ENCODE results near the gene NAB1.

NAB1 gene

DNA sequence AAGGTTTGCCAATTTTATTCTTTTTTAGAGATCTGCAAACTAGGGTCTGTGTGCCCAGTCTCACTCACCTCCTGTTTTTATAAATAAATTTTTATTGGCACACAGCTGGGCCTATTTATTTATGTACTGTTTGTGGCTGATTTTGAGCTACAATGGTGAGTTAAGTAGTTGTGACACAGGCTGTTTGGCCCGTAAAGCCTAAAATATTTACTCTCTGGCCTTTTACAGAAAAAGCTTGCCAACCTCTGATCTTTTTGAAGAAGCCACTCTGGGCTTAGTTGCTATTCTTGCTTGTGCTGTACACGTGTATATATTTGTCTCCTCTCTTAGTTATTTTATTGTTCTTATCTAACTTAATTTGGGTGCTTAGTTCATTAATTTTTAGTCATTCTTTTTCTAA lies 14.5 kb downstream of the NAB1 start:
- Histone ChIP-seq H3K9me3 (ENCODE audit: control insufficient read depth, insufficient read depth, low read depth, low read length) (no peaks in the 10 kb centered on the region), H3K4me3 (ENCODE audit: low read depth, low read length) (no peak overlapping the region), H3K36me3 (ENCODE audit: control insufficient read depth in 2 of 2, insufficient read depth in 1 of 2, low read length in 2 of 2) (peaks cover 12 to 15% of the 10 kb centered on the region in 2 experiments), H3K4me1 (ENCODE audit: control insufficient read depth, insufficient read depth, low read length) (peaks cover 3% of the 10 kb centered on the region; the same call in 1 of the 2 replicates), H3K27ac (ENCODE audit: extremely low read depth, low read depth, low read length) (no peak overlapping the region)
- POLR2A ChIA-PET: interaction anchor here (1.0 kb wide), 1 partner anchor 13 kb away, joined by 3 read pairs; no protein-coding TSS in a partner anchor
- CTCF ChIA-PET: no interaction called here
- TF ChIP-seq ZNF623 (tag by site-specific recombination; IDR thresholded peaks at IDR 0.05): no peak
- TF ChIP-seq, protein P1, sequence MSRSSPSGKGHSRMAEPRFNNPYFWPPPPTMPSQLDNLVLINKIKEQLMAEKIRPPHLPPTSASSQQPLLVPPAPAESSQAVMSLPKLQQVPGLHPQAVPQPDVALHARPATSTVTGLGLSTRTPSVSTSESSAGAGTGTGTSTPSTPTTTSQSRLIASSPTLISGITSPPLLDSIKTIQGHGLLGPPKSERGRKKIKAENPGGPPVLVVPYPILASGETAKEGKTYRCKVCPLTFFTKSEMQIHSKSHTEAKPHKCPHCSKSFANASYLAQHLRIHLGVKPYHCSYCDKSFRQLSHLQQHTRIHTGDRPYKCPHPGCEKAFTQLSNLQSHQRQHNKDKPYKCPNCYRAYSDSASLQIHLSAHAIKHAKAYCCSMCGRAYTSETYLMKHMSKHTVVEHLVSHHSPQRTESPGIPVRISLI (tag by site-specific recombination; IDR thresholded peaks at IDR 0.05): no peak
- TF ChIP-seq HOXA7 (CRISPR knock-in tag; IDR thresholded peaks at IDR 0.05; ENCODE audit: borderline replicate concordance): no peak
- no peak for TF ChIP-seq ZNF654 (tag by site-specific recombination; IDR thresholded peaks at IDR 0.05; ENCODE audit: low read depth)
- no peak for TF ChIP-seq ZNF626 (tag by site-specific recombination; IDR thresholded peaks at IDR 0.05)
- TF ChIP-seq ZNF280D (tag by site-specific recombination; IDR thresholded peaks at IDR 0.05): no peak
- no peak for TF ChIP-seq ZNF214 (tag by site-specific recombination; IDR thresholded peaks at IDR 0.05; ENCODE audit: borderline replicate concordance)
- TF ChIP-seq ZNF132 (tag by site-specific recombination; IDR thresholded peaks at IDR 0.05; ENCODE audit: borderline replicate concordance): no peak
- TF ChIP-seq PBX3 (CRISPR knock-in tag; IDR thresholded peaks at IDR 0.05): no peak
- no peak for TF ChIP-seq ZNF23 (tag by site-specific recombination; IDR thresholded peaks at IDR 0.05; ENCODE audit: borderline replicate concordance)
- no peak for TF ChIP-seq ZNF426 (tag by site-specific recombination; IDR thresholded peaks at IDR 0.05)
- no peak for TF ChIP-seq ZNF585B (tag by site-specific recombination; IDR thresholded peaks at IDR 0.05)
- TF ChIP-seq, protein P2, sequence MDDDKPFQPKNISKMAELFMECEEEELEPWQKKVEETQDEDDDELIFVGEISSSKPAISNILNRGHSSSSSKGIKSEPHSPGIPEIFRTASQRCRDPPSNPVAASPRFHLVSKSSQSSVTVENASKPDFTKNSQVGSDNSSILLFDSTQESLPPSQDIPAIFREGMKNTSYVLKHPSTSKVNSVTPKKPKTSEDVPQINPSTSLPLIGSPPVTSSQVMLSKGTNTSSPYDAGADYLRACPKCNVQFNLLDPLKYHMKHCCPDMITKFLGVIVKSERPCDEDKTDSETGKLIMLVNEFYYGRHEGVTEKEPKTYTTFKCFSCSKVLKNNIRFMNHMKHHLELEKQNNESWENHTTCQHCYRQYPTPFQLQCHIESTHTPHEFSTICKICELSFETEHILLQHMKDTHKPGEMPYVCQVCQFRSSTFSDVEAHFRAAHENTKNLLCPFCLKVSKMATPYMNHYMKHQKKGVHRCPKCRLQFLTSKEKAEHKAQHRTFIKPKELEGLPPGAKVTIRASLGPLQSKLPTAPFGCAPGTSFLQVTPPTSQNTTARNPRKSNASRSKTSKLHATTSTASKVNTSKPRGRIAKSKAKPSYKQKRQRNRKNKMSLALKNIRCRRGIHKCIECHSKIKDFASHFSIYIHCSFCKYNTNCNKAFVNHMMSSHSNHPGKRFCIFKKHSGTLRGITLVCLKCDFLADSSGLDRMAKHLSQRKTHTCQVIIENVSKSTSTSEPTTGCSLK (tag by site-specific recombination; IDR thresholded peaks at IDR 0.05): no peak
- TF ChIP-seq ZNF501 (tag by site-specific recombination; IDR thresholded peaks at IDR 0.05): no peak

- no peak for TF ChIP-seq ZNF302 (tag by site-specific recombination; IDR thresholded peaks at IDR 0.05; ENCODE audit: low read depth)
- TF ChIP-seq, protein P3, sequence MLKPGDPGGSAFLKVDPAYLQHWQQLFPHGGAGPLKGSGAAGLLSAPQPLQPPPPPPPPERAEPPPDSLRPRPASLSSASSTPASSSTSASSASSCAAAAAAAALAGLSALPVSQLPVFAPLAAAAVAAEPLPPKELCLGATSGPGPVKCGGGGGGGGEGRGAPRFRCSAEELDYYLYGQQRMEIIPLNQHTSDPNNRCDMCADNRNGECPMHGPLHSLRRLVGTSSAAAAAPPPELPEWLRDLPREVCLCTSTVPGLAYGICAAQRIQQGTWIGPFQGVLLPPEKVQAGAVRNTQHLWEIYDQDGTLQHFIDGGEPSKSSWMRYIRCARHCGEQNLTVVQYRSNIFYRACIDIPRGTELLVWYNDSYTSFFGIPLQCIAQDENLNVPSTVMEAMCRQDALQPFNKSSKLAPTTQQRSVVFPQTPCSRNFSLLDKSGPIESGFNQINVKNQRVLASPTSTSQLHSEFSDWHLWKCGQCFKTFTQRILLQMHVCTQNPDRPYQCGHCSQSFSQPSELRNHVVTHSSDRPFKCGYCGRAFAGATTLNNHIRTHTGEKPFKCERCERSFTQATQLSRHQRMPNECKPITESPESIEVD (tag by site-specific recombination; IDR thresholded peaks at IDR 0.05): no peak
- TF ChIP-seq ZNF843 (tag by site-specific recombination; IDR thresholded peaks at IDR 0.05): no peak
- TF ChIP-seq ZNF214 (tag by site-specific recombination; IDR thresholded peaks at IDR 0.05; ENCODE audit: borderline replicate concordance): no peak
- no peak for TF ChIP-seq ZSCAN18 (tag by site-specific recombination; IDR thresholded peaks at IDR 0.05)
- TF ChIP-seq ELK4 (IDR thresholded peaks at IDR 0.05; ENCODE audit: borderline replicate concordance, low read depth, low read length): no peak
- TF ChIP-seq KLF7 (tag by site-specific recombination; IDR thresholded peaks at IDR 0.05; ENCODE audit: borderline replicate concordance): no peak
- TF ChIP-seq ZNF211 (tag by site-specific recombination; IDR thresholded peaks at IDR 0.05; ENCODE audit: low read depth): no peak
- TF ChIP-seq HOXA7 (CRISPR knock-in tag; IDR thresholded peaks at IDR 0.05; ENCODE audit: borderline replicate concordance): no peak
- POLR2A ChIA-PET: no interaction called here
- H3K36me3 ChIP-seq (ENCODE audit: control insufficient read depth in 2 of 2, insufficient read depth in 1 of 2, low read length in 2 of 2): peaks cover 12 to 15% of the 10 kb centered on the region in 2 experiments
- CTCF ChIA-PET: no interaction called here
- peaks cover 3% of the 10 kb centered on the region; the same call in 1 of the 2 replicates for H3K4me1 ChIP-seq (ENCODE audit: control insufficient read depth, insufficient read depth, low read length)
- no peaks in the 10 kb centered on the region for H3K9me3 ChIP-seq (ENCODE audit: control insufficient read depth, insufficient read depth, low read depth, low read length)
- no peak overlapping the region for H3K27ac ChIP-seq (ENCODE audit: extremely low read depth, low read depth, low read length)
- no peak overlapping the region for H3K4me3 ChIP-seq (ENCODE audit: low read depth, low read length)
Observed at GRCh38 chr2:190663839-190664238, 15.0 kb downstream of the NAB1 start.

Data from HEK293 (cell line).